HG03095 (cell line): ENCODE results near the gene TMEM181.
"Not testable (repeated sequence)": the region's sequence is repeated elsewhere in the genome, so short reads cannot be mapped to it uniquely, and the experiment has no call there.

Experiments used
- ATAC-seq: cut with Tn5 transposase; IDR thresholded peaks from one replicate; pipeline ENCODE4 v1.9.1; 2021; ENCODE audit warnings: moderate library complexity; ENCODE audit not compliant: unreplicated experiment

Gene TMEM181

GRCh38 chr6:158635427-158636073, 75.7 kb downstream of the TMEM181 start:
- ATAC-seq, result no peak

DNA sequence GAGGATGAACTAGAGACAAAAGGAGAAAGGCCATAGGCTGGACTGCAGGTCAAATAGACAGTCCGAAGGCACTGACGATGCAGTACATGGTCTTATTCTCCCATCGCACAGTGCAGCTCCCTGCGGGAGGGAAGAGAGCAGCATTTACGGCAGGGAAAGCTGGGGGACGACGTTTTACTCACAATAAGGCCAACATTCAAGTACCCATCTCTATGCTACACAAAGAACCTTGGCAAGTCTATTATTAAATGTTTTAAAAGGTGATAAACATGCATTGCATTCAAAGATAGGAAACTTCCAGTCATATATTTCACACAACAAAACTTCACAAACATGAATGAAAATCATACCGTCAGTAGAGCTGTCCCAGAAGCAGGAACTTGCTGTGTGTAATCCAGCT, 76.9 kb downstream of the TMEM181 start:
- no peak for ATAC-seq

GRCh38 chr6:158638324-158638854, 78.5 kb downstream of the TMEM181 start:
- ATAC-seq, result no peak

DNA sequence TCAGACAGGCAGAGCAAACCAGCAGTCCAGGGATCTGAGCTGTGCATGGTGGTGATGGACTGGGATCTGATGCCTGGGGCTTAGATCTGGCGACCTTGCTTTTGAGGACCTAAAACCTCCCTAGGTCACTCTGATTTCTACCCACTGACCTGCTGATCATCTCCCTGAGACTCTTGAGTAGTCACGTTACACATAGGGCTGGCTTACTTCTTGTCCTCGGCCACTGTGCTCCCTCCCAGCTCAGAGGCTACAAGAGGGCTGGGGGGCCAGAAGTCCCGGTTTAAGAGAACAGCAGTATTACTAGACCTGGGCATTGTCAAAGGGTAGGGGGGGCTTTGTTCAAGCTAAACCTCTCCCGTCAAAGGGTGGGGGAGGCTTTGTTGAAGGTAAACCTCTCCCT, 79.2 kb downstream of the TMEM181 start:
- no peak for ATAC-seq

DNA sequence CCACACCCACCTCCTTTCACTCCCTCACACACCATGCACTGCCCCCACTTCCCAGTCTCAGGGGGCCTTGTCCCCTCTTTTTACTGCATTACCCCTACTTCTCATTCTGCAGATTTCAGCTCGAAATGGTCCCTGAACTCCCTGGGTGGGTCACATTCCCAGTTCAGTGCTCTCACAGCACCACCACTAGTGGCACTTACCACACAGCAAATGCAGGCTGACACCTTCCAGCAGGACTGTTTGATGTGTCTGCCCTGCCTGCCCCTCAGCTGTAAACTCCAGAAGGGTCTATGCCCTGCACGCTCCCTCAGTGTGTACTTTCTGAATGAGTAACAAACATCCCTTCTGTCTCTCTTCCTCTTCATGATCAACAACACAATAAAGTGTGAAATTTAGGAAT, 80.6 kb downstream of the TMEM181 start:
- no peak for ATAC-seq

DNA sequence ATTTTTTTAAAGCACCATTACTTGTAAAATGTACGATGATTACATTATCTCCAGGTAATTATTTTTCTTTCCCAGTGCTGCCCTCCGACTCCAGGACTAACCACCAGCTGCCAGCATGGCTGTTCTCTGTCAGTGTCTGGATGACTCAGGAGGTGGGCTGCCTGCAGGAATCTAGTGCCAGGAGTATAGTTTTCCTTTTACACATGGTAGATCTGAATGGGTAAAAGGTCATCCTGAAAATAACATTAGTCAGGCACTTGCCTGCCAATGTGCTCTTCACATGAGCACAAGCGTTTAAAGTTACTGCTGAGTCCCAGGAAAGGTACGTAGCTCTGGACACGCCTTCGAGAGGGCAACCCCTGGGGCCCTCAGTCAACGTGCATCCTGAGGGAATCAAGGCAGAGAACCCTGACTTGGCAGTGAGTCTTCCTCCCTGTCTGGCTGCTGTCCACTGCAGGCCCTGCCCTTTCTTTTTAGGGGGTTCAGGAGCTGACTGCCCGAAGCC, 82.3 kb downstream of the TMEM181 start:
- ATAC-seq, result no peak

DNA sequence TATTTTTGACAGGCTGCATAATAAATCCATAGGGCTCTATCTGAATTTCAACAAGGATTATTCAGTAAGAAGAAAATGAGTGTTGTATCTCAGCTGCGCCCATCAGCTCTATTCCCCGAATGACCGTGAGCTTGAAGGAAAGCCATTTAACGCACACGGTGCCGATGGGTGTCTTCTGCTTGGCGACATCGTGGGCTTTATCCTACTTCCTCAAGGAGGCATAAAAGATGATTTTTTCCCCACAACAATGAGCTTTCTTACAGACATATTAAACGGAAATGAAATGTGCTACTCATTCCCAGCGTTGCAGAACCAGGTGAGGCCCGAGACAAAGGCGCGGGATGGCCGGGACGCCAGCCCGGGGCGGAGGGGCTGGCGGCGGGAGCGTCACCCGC, 83.9 kb downstream of the TMEM181 start:
- ATAC-seq, result no peak

DNA sequence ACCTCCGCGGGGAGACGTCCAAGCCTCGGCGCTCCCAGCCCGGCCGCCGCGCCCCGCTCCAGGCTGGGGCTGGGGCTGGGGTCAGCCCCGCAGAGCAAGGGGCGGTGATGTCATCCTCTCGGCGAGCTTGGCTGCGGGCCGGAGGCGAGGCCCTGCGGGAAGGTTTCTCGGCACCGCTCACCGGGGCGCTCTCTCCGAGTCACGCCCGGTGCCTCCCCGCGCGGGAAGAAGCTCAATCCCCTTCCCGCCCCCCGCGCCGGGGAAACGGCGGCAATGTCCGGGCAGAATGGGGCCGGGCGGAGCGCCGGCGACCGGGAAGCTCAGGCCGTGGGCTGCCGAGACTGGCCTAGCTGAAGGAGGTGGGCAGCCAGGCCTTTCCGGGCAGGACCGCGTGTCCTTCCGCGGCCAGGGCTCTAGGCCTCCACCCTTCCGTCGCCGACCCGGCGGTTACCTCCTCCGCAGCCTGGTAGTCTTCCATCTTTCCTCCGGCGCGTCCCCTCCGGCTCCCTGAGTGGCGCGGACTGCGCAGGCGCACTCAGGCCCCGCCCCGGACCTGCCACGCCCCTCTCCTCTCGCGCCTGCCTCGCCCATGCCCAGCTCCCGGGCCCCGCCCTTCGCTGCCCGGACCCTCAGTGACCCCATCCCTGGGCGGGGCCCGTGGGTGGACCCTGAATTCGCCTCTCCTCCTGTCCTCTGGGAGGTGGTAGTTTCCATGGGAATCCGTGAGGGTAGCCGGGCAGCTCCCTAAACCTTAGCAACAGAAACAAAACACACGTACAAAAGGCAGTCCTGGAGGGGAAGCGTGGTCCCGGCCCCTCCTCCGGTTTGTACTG, 84.6 kb downstream of the TMEM181 start, which contains the start of gene DYNLT1:
Gene DYNLT1, minus strand, starts transcription at position 513 of the 833 bp plus-strand sequence. Its CDS starts 35 bp downstream, at position 478.
- peak; percentile 45 for ATAC-seq

DNA sequence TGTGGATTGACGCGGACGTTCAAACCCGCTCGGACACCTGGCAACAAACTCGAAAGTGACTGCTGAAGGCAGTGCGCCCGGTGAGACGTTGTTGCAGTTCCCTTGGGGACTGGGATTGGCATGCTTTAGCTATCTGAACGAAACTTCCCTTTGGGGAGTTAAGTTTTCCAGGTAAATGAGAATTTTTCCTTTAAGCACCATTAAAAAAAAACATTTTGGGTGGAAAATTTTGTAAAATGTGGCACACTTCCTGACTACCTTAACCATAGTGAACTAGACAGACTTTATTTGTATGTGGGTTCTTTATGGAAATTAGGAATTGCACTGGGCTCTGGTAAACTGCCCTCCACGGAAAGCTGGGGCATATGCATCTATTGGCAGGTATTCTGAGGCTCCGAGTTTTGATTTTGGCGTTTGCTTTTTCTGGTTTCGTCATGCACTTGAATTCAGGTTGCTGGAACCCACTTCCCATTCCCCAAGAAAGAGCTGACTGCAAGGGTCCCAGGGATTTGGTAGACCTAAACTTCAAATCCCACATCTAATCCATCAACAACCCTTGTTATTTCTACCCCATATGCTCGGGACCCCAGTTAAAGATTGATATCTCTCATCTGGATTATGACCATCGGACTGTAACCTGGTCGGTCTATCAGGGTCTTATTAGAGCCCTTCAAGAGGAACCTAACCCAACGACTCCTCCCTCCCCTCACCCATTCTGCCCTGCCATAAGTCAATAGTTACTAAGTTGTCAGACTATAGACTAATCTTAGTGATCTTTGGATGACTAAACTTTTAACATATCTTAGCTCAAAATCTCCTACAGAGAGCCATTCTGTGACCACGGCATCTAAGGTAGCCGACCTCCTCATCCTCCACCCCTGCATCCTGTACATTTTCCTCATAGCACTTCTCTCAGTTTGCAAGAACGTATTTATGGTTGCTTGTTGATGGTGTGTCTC, 85.5 kb downstream of the TMEM181 start:
- ATAC-seq, result no peak

- ATAC-seq, result no peak
Observed at GRCh38 chr6:158646023-158646910, 86.4 kb downstream of the TMEM181 start.

DNA sequence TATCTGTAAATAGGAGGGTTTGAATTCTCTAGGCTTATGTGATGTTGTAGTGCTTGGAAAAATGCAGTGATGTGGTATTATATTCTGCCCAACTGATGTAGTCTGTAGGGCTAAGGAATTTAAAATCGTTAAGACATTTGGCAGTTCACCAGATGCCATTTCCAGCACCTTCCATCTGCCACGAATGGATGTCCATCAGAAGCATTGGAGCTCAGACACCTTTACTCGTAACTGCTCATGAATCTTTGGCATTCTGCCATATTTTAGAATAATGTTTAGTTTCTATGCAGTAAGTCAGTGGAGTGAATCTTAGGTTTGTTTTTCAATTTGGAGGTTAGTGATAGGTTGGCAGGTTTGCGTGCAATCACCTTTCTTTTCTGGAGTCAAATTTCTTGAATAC, 87.6 kb downstream of the TMEM181 start:
- no peak for ATAC-seq

DNA sequence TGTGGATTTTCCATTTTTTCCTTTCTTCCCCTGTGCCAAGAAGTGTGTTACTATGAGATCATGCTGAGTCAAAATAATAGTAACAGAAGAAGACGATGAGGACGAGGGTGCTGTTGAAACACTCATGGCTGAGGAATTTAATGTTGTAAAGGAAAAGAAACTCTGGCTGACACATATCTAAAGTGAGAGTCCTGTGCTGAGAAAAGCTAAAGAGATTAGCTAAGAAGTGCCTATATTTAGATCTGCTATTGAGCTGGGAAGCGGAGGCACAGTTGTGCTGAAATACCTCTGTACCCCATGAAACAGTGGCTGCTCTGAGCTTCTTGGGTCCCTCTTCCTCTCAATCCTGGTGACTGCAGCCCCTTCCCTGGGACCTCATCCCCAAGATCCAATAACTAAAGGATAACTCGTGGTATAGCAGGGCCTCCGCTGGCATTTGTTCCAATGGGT, 88.8 kb downstream of the TMEM181 start:
- ATAC-seq, result peak; percentile 32

DNA sequence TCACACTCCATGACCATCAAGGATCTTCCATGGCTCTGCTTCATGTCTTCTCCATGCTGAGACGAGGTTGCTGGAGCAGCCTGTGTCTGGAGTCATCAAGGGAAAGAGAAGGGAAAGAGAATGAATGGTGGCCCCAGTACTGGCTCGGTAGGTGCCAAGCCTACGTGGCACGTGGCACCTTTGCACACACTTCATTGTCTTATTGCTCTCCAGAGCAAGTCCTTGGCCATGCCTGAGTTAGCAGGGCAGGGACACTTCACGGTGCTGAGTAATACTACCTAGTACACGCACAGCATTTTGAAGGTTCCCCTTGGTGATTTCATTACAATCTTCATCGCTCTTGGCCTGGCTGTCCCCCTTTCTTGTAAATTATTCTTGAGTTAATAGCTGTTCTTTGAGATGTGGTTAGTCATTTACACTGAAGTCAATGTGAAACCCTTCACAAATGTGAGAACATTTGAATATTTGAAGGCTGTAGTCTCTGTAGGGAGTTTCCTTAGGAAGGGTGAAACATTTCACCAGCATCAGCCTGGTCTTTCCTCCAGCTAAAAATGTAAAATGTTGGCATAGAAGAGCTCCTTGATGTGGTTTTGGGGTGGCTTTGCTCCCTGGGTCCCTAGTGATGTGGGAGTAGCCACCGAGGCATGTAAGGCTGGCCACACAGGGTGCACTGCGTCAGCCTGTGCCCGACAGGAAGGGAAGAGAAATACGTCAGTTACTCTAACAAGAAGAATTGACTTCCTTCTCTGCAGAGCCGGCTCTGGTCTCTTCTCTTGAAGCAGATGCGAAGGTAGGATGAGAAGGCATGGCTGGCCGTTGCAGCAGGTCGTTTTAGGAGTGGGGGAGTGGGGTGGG, 89.6 kb downstream of the TMEM181 start, which contains the start of gene SYTL3:
Gene SYTL3, plus strand, starts transcription at position 766 of the 855 bp plus-strand sequence. CDS start 13,215 bp downstream, outside the sequence.
- peak; percentile 45 for ATAC-seq

- not testable (repeated sequence) for ATAC-seq
Observed at GRCh38 chr6:158651981-158652737, 92.3 kb downstream of the TMEM181 start.

- ATAC-seq, result peak; percentile 41
Observed at GRCh38 chr6:158653577-158654354, 93.9 kb downstream of the TMEM181 start.

DNA sequence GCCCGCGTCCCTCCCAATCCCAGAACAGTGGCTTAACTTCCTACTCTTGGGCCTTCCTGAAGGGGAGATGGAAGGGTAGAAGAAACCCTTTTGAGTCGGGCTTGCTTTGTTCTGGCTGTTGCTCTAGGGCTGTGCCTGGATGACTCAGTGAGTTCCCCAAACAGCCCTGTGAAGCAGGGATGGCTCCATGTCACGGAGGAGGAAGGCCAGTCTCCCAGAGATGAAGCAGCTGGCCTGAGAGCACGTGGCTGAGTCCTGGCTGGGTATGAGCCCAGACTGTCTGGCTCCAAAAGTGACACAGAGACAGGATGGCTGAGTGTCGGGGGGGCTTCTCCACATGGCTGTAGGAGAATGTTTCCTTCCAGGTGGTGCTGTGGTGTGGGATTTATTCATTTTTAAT, 94.6 kb downstream of the TMEM181 start:
- ATAC-seq, result no peak

GRCh38 chr6:158654960-158655489, 95.1 kb downstream of the TMEM181 start:
- ATAC-seq, result no peak
